GM23248 (cell line): ENCODE results near the gene EFCAB6.

Experiments used
- EZH2 ChIP-seq: fragments of 200-600 bp; sonication (generic); IDR thresholded peaks from 2 replicates; pipeline ENCODE4 v1.6.1; 2018; ENCODE audit warnings: antibody characterized with exemption, mild to moderate bottlenecking; ENCODE audit not compliant: insufficient read depth, poor library complexity, severe bottlenecking
- EZH2phosphoT487 ChIP-seq: fragments of 200-600 bp; sonication (generic); IDR thresholded peaks from 2 replicates; pipeline ENCODE4 v1.6.1; 2018; ENCODE audit warnings: antibody characterized with exemption, moderate library complexity, mild to moderate bottlenecking, low read depth; ENCODE audit not compliant: insufficient read depth

- TF ChIP-seq EZH2 = no peak
- TF ChIP-seq EZH2phosphoT487 = no peak
Observed at GRCh38 chr22:43826142-43827002, 14.3 kb upstream of the EFCAB6 start.
